NT2/D1 (cell line): ENCODE results near the gene CFL1.
A peak's percentile ranks its signal among the peaks of the same experiment; 100 is the strongest.

Experiments used
- DNase-seq: peaks from one replicate; pipeline ENCODE4 v3.0.0-alpha.2; 2011; ENCODE audit warnings: low read depth, low spot score
- H3K27me3 ChIP-seq: 2 replicates; pipeline ENCODE4 v1.6.0; 2011; ENCODE audit warnings: mild to moderate bottlenecking; ENCODE audit not compliant: insufficient read length, insufficient read depth
- H3K36me3 ChIP-seq: 2 replicates; pipeline ENCODE4 v1.6.1; 2011; ENCODE audit warnings: mild to moderate bottlenecking, low read length, mixed read lengths; ENCODE audit not compliant: insufficient read depth, insufficient read length
- H3K4me1 ChIP-seq: 2 replicates; pipeline ENCODE4 v1.5.1; 2011; ENCODE audit not compliant: insufficient read depth, insufficient read length
- H3K4me3 ChIP-seq: 2 replicates; pipeline ENCODE4 v1.5.1; 2011; ENCODE audit warnings: low read depth; ENCODE audit not compliant: insufficient read length
- H3K9ac ChIP-seq: 2 replicates; pipeline ENCODE4 v1.6.0; 2011; ENCODE audit warnings: low read depth; ENCODE audit not compliant: insufficient read length
- H3K9me3 ChIP-seq: 2 replicates; pipeline ENCODE4 v1.5.1; 2011; ENCODE audit warnings: mild to moderate bottlenecking, low read length; ENCODE audit not compliant: insufficient read depth
- SUZ12 ChIP-seq: IDR thresholded peaks from 2 replicates; pipeline ENCODE4 v1.6.1; 2011; ENCODE audit not compliant: insufficient read length, insufficient read depth; ENCODE audit errors: extremely low read depth
- YY1 ChIP-seq: IDR thresholded peaks from 2 replicates; pipeline ENCODE4 v1.6.1; 2011; ENCODE audit not compliant: insufficient read length, insufficient read depth
- ZNF274 ChIP-seq: IDR thresholded peaks from 2 replicates; pipeline ENCODE4 v1.6.1; 2011; ENCODE audit warnings: mild to moderate bottlenecking, low read depth, low read length

Gene CFL1

GRCh38 chr11:65829459-65829858 lies 28.5 kb downstream of the CFL1 start:
- no peaks in the 10 kb centered on the region for H3K36me3 ChIP-seq
- peaks cover 6% of the 10 kb centered on the region; the same call in 1 of the 2 replicates for H3K9me3 ChIP-seq
- DNase-seq = no peak
- TF ChIP-seq ZNF274 = no peak
- no peak for TF ChIP-seq SUZ12
- no peak for TF ChIP-seq YY1
- peaks cover 4% of the 10 kb centered on the region for H3K27me3 ChIP-seq
- no peak overlapping the region for H3K4me3 ChIP-seq
- H3K4me1 ChIP-seq = peaks cover 4% of the 10 kb centered on the region
- no peak overlapping the region for H3K9ac ChIP-seq

- H3K4me1 ChIP-seq = no peaks in the 10 kb centered on the region
- no peaks in the 10 kb centered on the region for H3K9me3 ChIP-seq
- TF ChIP-seq YY1 (no peak), SUZ12 (no peak), ZNF274 (no peak)
- no peak overlapping the region for H3K4me3 ChIP-seq
- no peak overlapping the region for H3K9ac ChIP-seq
- H3K27me3 ChIP-seq = no peaks in the 10 kb centered on the region
- DNase-seq = no peak
- no peaks in the 10 kb centered on the region for H3K36me3 ChIP-seq
Observed at GRCh38 chr11:65826984-65827735, 30.8 kb downstream of the CFL1 start.

- no peak for DNase-seq
- TF ChIP-seq YY1 = no peak
- TF ChIP-seq ZNF274 = no peak
- no peak for TF ChIP-seq SUZ12
- Histone ChIP-seq H3K9me3 (peaks cover 7% of the 10 kb centered on the region; the same call in 1 of the 2 replicates), H3K4me3 (no peak overlapping the region), H3K4me1 (peaks cover 3% of the 10 kb centered on the region), H3K27me3 (peaks cover under 1% of the 10 kb centered on the region), H3K36me3 (no peaks in the 10 kb centered on the region), H3K9ac (no peak overlapping the region)
Observed at GRCh38 chr11:65822776-65823528, 35.0 kb downstream of the CFL1 start.

- H3K4me1 ChIP-seq = peaks cover 3% of the 10 kb centered on the region
- no peaks in the 10 kb centered on the region for H3K36me3 ChIP-seq
- no peak overlapping the region for H3K9ac ChIP-seq
- H3K27me3 ChIP-seq = peaks cover 9% of the 10 kb centered on the region
- TF ChIP-seq SUZ12 (no peak), ZNF274 (no peak), YY1 (no peak)
- H3K4me3 ChIP-seq = no peak overlapping the region
- DNase-seq = no peak
- H3K9me3 ChIP-seq = peaks cover 7% of the 10 kb centered on the region; the same call in 1 of the 2 replicates
Observed at GRCh38 chr11:65821107-65821506, 36.9 kb downstream of the CFL1 start.

GRCh38 chr11:65817835-65818680 lies 39.9 kb downstream of the CFL1 start:
- H3K9ac ChIP-seq = peak overlapping the region; percentile 84
- DNase-seq = peak; percentile 85
- peaks cover 9% of the 10 kb centered on the region for H3K27me3 ChIP-seq
- TF ChIP-seq SUZ12 = no peak
- no peak for TF ChIP-seq YY1
- TF ChIP-seq ZNF274 = no peak
- H3K36me3 ChIP-seq = no peaks in the 10 kb centered on the region
- H3K4me1 ChIP-seq = peaks cover 3% of the 10 kb centered on the region
- peak overlapping the region; percentile 71 for H3K4me3 ChIP-seq
- peaks cover 7% of the 10 kb centered on the region; the same call in 1 of the 2 replicates for H3K9me3 ChIP-seq

GRCh38 chr11:65817312-65817834 lies 40.6 kb downstream of the CFL1 start:
- TF ChIP-seq ZNF274 (no peak), YY1 (no peak), SUZ12 (no peak)
- peaks cover 9% of the 10 kb centered on the region for H3K27me3 ChIP-seq
- peaks cover 7% of the 10 kb centered on the region; the same call in 1 of the 2 replicates for H3K9me3 ChIP-seq

More at GRCh38 chr11:65817312-65817834, 40.6 kb downstream of the CFL1 start:
- H3K4me3 ChIP-seq = peak overlapping the region; percentile 71
- DNase-seq = no peak
- peaks cover 3% of the 10 kb centered on the region for H3K4me1 ChIP-seq
- peak overlapping the region; percentile 84 for H3K9ac ChIP-seq
- H3K36me3 ChIP-seq = no peaks in the 10 kb centered on the region
